Measurements from ENCODE around the gene PSMA6.

Gene PSMA6

DNA sequence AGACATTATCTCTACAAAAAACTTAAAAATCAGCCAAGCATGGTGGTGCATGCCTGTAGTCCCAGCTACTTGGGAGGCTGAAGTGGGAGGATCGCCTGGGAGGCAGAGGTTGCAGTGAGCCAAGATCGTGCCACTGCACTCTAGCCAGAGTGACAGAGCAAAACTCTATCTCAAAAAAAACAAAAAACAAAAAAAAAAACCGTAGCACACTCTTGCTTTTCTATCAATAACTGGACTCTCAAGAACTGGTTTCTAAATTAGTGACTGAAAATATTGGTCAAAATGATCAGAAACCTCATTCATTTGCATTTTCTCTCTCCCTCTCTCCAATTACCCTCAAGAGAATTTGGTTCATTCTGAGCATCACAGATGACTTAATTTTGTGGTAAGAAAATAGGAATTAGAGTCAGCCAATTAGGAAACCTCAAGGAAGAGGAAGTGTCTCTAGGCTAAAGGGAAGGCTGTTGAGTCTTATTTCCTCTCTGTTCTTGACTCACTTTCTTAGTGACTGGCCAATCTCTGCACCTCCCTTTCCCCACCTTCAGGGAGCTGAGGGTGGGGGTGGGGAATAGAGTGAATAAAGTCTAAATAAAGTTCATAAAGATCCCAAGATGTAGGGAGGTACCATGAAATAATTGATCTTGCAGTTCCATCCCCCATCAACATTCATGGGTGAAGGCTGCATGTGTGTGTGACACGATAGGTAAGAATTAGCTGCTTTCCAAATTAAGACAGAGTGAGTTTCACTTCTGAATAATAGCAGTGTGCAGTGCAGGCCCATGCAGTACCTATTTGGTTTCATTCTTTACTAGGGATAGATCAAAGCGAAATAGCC, 6.8 kb upstream of the PSMA6 start:
- H3K27me3 ChIP-seq (ENCODE audit: control insufficient read depth, insufficient read depth, low read length), result no peaks in the 10 kb centered on the region
- H3K4me3 ChIP-seq (ENCODE audit: low read depth, low read length), result no peak overlapping the region

DNA sequence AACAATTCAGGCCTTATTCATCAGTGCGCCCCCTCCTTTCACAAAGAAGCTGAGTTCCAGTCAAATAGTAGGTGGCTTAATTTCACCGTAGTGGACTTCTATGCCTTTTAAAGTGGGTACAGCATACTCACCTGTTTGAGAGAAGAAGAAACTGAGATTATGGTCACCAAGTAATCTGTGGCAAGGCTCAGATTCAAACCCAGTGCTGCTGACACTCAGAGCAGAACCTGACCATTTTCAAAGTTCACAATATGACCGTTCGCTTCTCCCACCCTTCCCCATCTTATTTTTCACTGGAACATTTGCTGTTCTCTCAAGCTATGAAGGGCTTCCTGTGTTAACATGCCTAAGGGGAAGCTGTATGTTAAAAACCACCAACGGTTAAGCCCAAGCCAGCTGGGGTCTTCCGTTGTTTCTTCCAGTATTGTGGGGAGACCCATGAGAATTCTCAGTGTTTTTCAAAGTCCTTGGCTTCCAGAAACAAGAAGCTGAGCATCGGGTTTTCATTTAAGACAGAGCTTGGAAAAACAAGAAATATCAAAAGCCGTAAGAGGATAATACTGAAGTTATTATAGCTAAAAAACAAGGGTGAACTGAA, 6.1 kb upstream of the PSMA6 start:
- Histone ChIP-seq H3K4me1 (ENCODE audit: control insufficient read depth, insufficient read depth, low read length) (no peaks in the 10 kb centered on the region), H3K9me3 (ENCODE audit: control insufficient read depth, insufficient read depth, low read length) (no peaks in the 10 kb centered on the region), H3K9ac (ENCODE audit: low read depth, low read length) (no peak overlapping the region), H3K4me3 (ENCODE audit: low read depth, low read length) (no peak overlapping the region), H3K36me3 (ENCODE audit: control insufficient read depth, insufficient read depth, low read length) (no peaks in the 10 kb centered on the region), H3K27me3 (ENCODE audit: control insufficient read depth, insufficient read depth, low read length) (no peaks in the 10 kb centered on the region)

More for the DNA sequence above, 6.8 kb upstream of the PSMA6 start:
- H3K4me1 ChIP-seq (ENCODE audit: control insufficient read depth, insufficient read depth, low read length), result no peaks in the 10 kb centered on the region
- no peak overlapping the region for H3K9ac ChIP-seq (ENCODE audit: low read depth, low read length)
- no peaks in the 10 kb centered on the region for H3K9me3 ChIP-seq (ENCODE audit: control insufficient read depth, insufficient read depth, low read length)
- H3K36me3 ChIP-seq (ENCODE audit: control insufficient read depth, insufficient read depth, low read length), result no peaks in the 10 kb centered on the region

DNA sequence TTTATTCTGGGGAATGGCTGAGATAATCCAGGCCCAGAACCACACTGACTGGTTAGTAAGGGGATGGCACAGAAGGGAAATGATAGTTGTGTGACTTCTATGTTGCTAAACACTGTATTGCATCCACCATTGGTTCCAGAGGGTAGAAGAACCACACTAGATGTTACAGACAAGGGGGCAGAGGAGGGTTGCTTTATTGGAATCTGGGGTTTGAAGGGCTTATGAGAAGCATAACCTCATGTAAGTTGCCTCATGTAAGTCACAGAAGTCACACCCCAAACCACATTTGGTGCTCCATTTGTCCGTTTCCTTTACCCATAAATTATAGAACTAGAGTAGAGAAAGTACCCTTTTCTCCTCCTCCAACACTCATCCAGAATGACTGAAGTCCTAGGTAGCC, 5.5 kb upstream of the PSMA6 start:
- no peak overlapping the region for H3K4me3 ChIP-seq (ENCODE audit: low read depth, low read length)
- no peak overlapping the region for H3K9ac ChIP-seq (ENCODE audit: low read depth, low read length)
- no peaks in the 10 kb centered on the region for H3K27me3 ChIP-seq (ENCODE audit: control insufficient read depth, insufficient read depth, low read length)
- no peaks in the 10 kb centered on the region for H3K4me1 ChIP-seq (ENCODE audit: control insufficient read depth, insufficient read depth, low read length)
- H3K36me3 ChIP-seq (ENCODE audit: control insufficient read depth, insufficient read depth, low read length), result no peaks in the 10 kb centered on the region
- H3K9me3 ChIP-seq (ENCODE audit: control insufficient read depth, insufficient read depth, low read length), result no peaks in the 10 kb centered on the region

DNA sequence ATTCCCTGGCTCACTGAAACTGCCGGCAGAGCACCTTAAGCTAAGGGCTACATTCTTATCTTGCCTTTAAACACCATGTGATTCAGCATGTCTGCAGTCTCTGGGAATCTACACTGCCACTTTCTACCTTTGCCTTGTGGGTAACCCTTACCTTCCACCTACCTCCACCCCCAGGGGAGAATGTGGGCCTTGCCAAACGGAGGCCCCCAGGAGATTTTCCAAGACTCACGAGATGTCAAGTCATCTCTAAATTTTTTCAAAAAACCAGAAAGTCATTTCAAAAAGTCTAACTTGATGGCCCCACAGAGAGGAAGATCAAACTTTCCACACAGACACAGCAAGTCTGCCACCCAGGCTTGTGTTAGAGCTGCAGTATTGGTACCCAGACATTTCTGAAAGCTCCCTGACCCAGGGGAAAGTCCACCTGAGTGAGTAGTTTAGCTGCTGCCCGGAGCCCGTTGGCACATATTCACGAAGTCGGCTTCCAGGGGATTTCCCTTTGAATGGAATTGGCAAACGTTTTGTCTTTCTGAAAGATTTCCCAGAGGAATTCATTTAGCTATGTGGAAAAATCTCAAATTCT, 4.7 kb upstream of the PSMA6 start:
- H3K4me3 ChIP-seq (ENCODE audit: low read depth, low read length), result no peak overlapping the region

DNA sequence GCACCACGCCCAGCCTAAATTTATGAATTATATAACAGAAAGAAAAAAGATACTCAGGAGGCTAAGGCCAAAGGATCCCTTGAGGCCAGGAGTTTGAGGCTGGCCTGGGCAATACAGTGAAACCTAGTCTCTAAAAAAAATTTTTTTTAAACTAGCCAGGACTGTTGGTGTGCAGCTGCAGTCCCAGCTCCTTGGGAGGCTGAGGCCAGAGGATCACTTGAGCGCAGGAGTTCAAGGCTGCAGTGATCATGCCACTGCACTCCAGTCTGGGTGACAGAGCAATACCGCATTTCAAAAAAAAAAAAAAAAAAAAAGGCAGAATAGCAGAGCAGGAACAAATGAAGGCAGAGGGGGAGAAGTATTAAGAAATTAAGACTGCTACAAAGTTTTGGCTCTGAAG, 2.6 kb upstream of the PSMA6 start:
- Histone ChIP-seq H3K9me3 (ENCODE audit: control insufficient read depth, insufficient read depth, low read length) (no peaks in the 10 kb centered on the region), H3K9ac (ENCODE audit: low read depth, low read length) (no peak overlapping the region)

More for the DNA sequence above, 4.7 kb upstream of the PSMA6 start:
- Histone ChIP-seq H3K27me3 (ENCODE audit: control insufficient read depth, insufficient read depth, low read length) (no peaks in the 10 kb centered on the region), H3K9me3 (ENCODE audit: control insufficient read depth, insufficient read depth, low read length) (no peaks in the 10 kb centered on the region), H3K9ac (ENCODE audit: low read depth, low read length) (no peak overlapping the region), H3K4me1 (ENCODE audit: control insufficient read depth, insufficient read depth, low read length) (no peaks in the 10 kb centered on the region), H3K36me3 (ENCODE audit: control insufficient read depth, insufficient read depth, low read length) (no peaks in the 10 kb centered on the region)

DNA sequence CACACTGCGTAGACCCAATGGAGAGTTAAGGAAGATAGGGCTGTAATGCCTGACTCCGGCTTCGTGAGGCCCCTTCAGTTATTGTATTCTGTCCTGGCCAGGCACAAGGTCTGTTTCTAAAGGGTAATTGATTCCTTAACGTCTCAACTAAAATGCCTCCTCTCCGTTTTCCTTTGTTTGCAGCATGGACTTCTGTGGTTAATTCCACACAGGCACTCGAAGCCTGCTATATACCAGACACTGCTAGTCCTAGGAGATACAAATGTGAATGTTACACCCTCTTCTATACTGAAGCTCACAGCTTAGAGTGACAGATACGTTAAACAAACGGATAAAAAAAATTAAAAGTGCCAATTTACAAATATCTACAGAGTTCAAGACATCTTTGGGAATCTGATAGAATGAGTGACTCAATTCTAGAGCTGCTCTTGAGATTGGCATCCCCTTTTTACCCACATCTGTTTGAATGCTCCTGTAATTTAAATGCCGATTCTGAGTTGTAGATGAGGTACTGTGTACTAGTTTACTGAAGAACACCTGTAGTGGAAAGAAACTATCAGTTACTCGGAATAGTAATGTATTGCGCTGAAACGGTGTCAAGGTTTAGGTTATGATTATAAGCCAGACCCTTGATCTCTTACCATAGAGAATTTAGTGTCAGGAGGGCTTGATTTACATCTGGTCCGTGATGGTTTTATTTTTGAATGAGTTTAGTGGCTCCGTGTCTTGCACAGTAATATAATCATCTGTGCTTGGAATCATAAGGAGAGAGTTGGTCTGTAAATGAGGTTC, 784 bp downstream of the PSMA6 start:
- Histone ChIP-seq H3K9ac (ENCODE audit: low read depth, low read length) (peak overlapping the region; percentile 99), H3K4me1 (ENCODE audit: control insufficient read depth, insufficient read depth, low read length) (peaks cover 7% of the 10 kb centered on the region), H3K9me3 (ENCODE audit: control insufficient read depth, insufficient read depth, low read length) (no peaks in the 10 kb centered on the region), H3K4me3 (ENCODE audit: low read depth, low read length) (peak overlapping the region; percentile 95), H3K27me3 (ENCODE audit: control insufficient read depth, insufficient read depth, low read length) (no peaks in the 10 kb centered on the region), H3K36me3 (ENCODE audit: control insufficient read depth, insufficient read depth, low read length) (no peaks in the 10 kb centered on the region)

More for the DNA sequence above, 2.6 kb upstream of the PSMA6 start:
- no peaks in the 10 kb centered on the region for H3K27me3 ChIP-seq (ENCODE audit: control insufficient read depth, insufficient read depth, low read length)
- H3K4me3 ChIP-seq (ENCODE audit: low read depth, low read length), result no peak overlapping the region
- H3K36me3 ChIP-seq (ENCODE audit: control insufficient read depth, insufficient read depth, low read length), result no peaks in the 10 kb centered on the region
- peaks cover 7% of the 10 kb centered on the region for H3K4me1 ChIP-seq (ENCODE audit: control insufficient read depth, insufficient read depth, low read length)

DNA sequence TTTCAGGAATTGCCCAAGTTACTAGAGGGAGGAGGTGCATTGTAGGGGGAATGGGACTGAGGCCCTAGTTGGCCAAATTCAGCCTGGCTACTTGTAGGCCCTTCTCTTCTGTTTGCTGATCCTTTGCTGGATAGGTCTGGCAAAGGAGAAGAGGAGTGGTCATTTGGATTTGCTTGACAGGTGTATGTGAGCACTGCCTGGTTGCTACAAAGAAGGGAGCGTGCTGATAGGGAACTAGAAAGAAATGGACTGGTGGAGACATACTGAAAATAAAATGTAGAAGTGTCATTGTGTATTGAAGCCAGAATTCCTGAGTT, 3.6 kb downstream of the PSMA6 start:
- Histone ChIP-seq H3K9me3 (ENCODE audit: control insufficient read depth, insufficient read depth, low read length) (no peaks in the 10 kb centered on the region), H3K36me3 (ENCODE audit: control insufficient read depth, insufficient read depth, low read length) (no peaks in the 10 kb centered on the region), H3K4me1 (ENCODE audit: control insufficient read depth, insufficient read depth, low read length) (peaks cover 7% of the 10 kb centered on the region), H3K27me3 (ENCODE audit: control insufficient read depth, insufficient read depth, low read length) (no peaks in the 10 kb centered on the region), H3K4me3 (ENCODE audit: low read depth, low read length) (no peak overlapping the region), H3K9ac (ENCODE audit: low read depth, low read length) (no peak overlapping the region)

DNA sequence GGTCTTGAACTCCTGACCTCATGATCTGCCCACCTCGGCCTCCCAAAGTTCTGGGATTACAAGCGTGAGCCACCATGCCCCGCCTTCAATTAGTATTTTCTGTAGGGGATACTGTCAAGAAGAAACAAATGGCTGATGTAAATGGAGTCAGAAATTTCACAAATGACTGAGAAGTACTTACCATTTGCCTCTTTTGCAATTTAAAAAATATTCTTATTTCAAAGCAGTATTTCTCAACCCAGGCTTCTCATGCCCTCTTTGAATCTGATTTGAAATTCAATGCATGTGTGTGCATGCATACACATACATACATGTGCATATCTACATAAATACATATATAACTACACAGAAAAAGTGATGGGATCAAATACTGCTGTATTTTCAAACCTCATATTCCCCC, 4.4 kb downstream of the PSMA6 start:
- no peaks in the 10 kb centered on the region for H3K36me3 ChIP-seq (ENCODE audit: control insufficient read depth, insufficient read depth, low read length)
- H3K9me3 ChIP-seq (ENCODE audit: control insufficient read depth, insufficient read depth, low read length), result no peaks in the 10 kb centered on the region
- no peak overlapping the region for H3K4me3 ChIP-seq (ENCODE audit: low read depth, low read length)
- no peak overlapping the region for H3K9ac ChIP-seq (ENCODE audit: low read depth, low read length)
- peaks cover 7% of the 10 kb centered on the region for H3K4me1 ChIP-seq (ENCODE audit: control insufficient read depth, insufficient read depth, low read length)
- H3K27me3 ChIP-seq (ENCODE audit: control insufficient read depth, insufficient read depth, low read length), result no peaks in the 10 kb centered on the region

DNA sequence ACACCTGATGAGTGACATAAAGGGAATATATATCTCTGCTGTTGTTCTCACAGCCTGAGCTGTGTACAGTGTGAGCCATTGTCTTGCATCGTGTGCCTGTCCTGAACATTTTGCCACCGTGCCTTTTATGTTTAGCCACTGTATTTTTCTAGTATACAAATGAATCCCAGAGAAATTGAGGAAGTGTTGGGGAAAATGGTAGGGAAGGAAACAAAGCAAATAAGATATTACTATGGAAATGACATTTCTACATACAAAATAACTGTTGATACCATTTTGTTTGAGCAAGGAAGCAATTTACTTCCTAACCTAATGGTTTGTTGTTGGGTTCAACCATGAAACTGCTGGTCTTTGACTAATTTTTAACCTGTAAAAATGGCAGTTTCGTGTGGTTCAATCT, 5.5 kb downstream of the PSMA6 start:
- peaks cover 7% of the 10 kb centered on the region for H3K4me1 ChIP-seq (ENCODE audit: control insufficient read depth, insufficient read depth, low read length)
- no peaks in the 10 kb centered on the region for H3K36me3 ChIP-seq (ENCODE audit: control insufficient read depth, insufficient read depth, low read length)
- no peaks in the 10 kb centered on the region for H3K9me3 ChIP-seq (ENCODE audit: control insufficient read depth, insufficient read depth, low read length)
- no peaks in the 10 kb centered on the region for H3K27me3 ChIP-seq (ENCODE audit: control insufficient read depth, insufficient read depth, low read length)
- H3K9ac ChIP-seq (ENCODE audit: low read depth, low read length), result no peak overlapping the region
- H3K4me3 ChIP-seq (ENCODE audit: low read depth, low read length), result no peak overlapping the region

DNA sequence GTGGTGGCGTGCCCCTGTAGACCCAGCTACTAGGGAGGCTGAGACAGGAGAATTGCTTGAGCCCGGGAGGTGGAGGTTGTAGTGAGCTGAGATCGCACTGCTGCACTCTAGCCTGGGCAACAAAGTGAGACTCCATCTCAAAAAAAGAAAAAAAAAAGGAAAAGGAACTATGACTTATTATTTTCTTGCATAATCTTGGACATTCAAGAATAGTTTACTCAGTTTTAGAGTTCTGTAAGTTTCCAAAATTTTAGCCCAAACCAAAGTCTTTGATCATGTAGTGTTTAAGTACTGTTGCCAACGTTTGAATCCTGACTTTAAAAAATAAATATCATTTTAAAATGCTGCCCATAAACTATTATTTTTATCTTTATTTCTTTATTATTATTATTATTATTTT, 6.2 kb downstream of the PSMA6 start:
- H3K4me3 ChIP-seq (ENCODE audit: low read depth, low read length), result no peak overlapping the region
- H3K9me3 ChIP-seq (ENCODE audit: control insufficient read depth, insufficient read depth, low read length), result no peaks in the 10 kb centered on the region
- no peaks in the 10 kb centered on the region for H3K36me3 ChIP-seq (ENCODE audit: control insufficient read depth, insufficient read depth, low read length)
- no peak overlapping the region for H3K9ac ChIP-seq (ENCODE audit: low read depth, low read length)
- no peaks in the 10 kb centered on the region for H3K27me3 ChIP-seq (ENCODE audit: control insufficient read depth, insufficient read depth, low read length)
- H3K4me1 ChIP-seq (ENCODE audit: control insufficient read depth, insufficient read depth, low read length), result peaks cover 3% of the 10 kb centered on the region

DNA sequence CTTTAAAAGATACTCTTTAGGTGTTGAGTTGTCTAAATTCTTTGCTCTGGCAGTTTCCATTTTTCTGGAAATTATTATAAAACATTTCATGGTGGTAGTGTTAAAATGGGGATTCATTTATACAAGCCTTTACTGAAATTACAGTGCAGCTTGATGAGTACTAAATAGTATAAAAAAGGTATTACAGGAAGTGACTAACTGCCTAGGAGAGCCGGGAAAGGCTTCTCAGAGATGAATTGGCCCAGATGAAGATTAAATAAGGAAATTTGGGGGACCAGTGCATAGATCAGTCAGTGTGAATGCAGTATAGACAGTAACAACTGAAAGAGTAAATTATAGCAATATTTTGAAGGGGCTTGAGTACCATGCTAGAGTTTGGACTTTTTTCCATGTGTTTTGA, 7.5 kb downstream of the PSMA6 start:
- Histone ChIP-seq H3K9me3 (ENCODE audit: control insufficient read depth, insufficient read depth, low read length) (no peaks in the 10 kb centered on the region), H3K4me1 (ENCODE audit: control insufficient read depth, insufficient read depth, low read length) (no peaks in the 10 kb centered on the region), H3K36me3 (ENCODE audit: control insufficient read depth, insufficient read depth, low read length) (no peaks in the 10 kb centered on the region), H3K9ac (ENCODE audit: low read depth, low read length) (no peak overlapping the region), H3K4me3 (ENCODE audit: low read depth, low read length) (no peak overlapping the region), H3K27me3 (ENCODE audit: control insufficient read depth, insufficient read depth, low read length) (no peaks in the 10 kb centered on the region)

Measured in iPS-15b (cell line).